Natural killer cell (primary cell): ENCODE measurements around the gene LIMK1. TPM values are rescaled to one million over a fixed set of nuclear protein-coding genes. Genes with fewer than 3 reads are reported as not detected.

ENCODE experiments used
- ATAC-seq, 3 donors: fragments of 150-1000 bp in 2 of 3; fragments of 200-7000 bp in 1 of 3; cut with Tn5 transposase; 1 replicate in 1 of 3; 2 replicates in 2 of 3; pipeline ENCODE4 v1.10.0; 2021; ENCODE audit warnings: mild to moderate bottlenecking in 2 of 3, moderate library complexity in 2 of 3
- DNase-seq, 2 donors: peaks; one replicate each; pipeline versions ENCODE4 v3.0.0 to v3.0.0-alpha.2; 2013 to 2021; ENCODE audit warnings: mixed read lengths in 1 of 2
- H3K27ac ChIP-seq: one replicate; pipeline ENCODE4 v1.5.1; 2013; ENCODE audit warnings: mild to moderate bottlenecking, low read length
- H3K27me3 ChIP-seq: one replicate; pipeline ENCODE4 v1.6.1; 2013; ENCODE audit warnings: low read length; ENCODE audit not compliant: control insufficient read depth, insufficient read depth
- H3K36me3 ChIP-seq: one replicate; pipeline ENCODE4 v1.6.1; 2013; ENCODE audit warnings: low read length; ENCODE audit not compliant: control insufficient read depth, insufficient read depth
- H3K4me1 ChIP-seq: one replicate; pipeline ENCODE4 v1.6.1; 2013; ENCODE audit warnings: low read length; ENCODE audit not compliant: control insufficient read depth, insufficient read depth
- H3K4me3 ChIP-seq: one replicate; pipeline ENCODE4 v1.5.1; 2013; ENCODE audit warnings: low read length
- H3K9me3 ChIP-seq: one replicate; pipeline ENCODE4 v1.6.1; 2013; ENCODE audit warnings: low read length; ENCODE audit not compliant: control insufficient read depth, insufficient read depth
- H3K27ac Mint-ChIP-seq, 2 donors: one replicate each; pipeline ENCODE4 v1.8.0; 2022; ENCODE audit warnings: mild to moderate bottlenecking in 2 of 2, mixed read lengths in 2 of 2, moderate library complexity in 1 of 2
- H3K27me3 Mint-ChIP-seq, 2 donors: one replicate each; pipeline ENCODE4 v1.8.0; 2022; ENCODE audit warnings: low read depth in 2 of 2, mixed read lengths in 2 of 2
- H3K36me3 Mint-ChIP-seq: one replicate; pipeline ENCODE4 v1.8.0; 2022; ENCODE audit warnings: mixed read lengths
- H3K4me1 Mint-ChIP-seq, 2 donors: one replicate each; pipeline ENCODE4 v1.8.0; 2022; ENCODE audit warnings: mixed read lengths in 2 of 2
- H3K4me3 Mint-ChIP-seq: one replicate; pipeline ENCODE4 v1.8.0; 2022; ENCODE audit warnings: mild to moderate bottlenecking, moderate library complexity, mixed read lengths
- H3K9me3 Mint-ChIP-seq, 2 donors: one replicate each; pipeline ENCODE4 v1.8.0; 2022; ENCODE audit warnings: mixed read lengths in 2 of 2
- CTCF ChIP-seq: fragments of 200-600 bp; IDR thresholded peaks from one replicate; pipeline ENCODE4 v1.8.0; 2022; ENCODE audit warnings: antibody characterized with exemption
- WGBS: methylation state at CpG from one replicate; pipeline ENCODE4 v1.1.7; 2013; ENCODE audit warnings: missing lambda C conversion rate; ENCODE audit not compliant: insufficient coverage; 5-methylcytosine and 5-hydroxymethylcytosine counted together
- intact Hi-C: fragments of 100-400 bp; cut with micrococcal nuclease; formaldehyde crosslinking; loops from one replicate; pipeline ENCODE4 v1.14.2; 2022
- total RNA-seq, 4 donors: library from RNA; stranded (reverse); fragments of 120-200 nt in 1 of 4; gene quantifications; one replicate each; pipeline versions ENCODE4 v1.2.3 to v1.2.4, GENCODE V29; 2013 to 2022

LIMK1 gene
- total RNA-seq, 3 donors from 2014 or later (not counting 1 experiment from before 2014, with no cell fraction given): 54.0 to 66.0 (median 55.0) TPM

GRCh38 chr7:74148491-74148890 is 64.9 kb downstream of the LIMK1 start:
- no peaks in the 10 kb centered on the region for H3K9me3 ChIP-seq
- Mint-ChIP-seq H3K27ac (no peak overlapping the region), H3K4me1 (no peaks in the 10 kb centered on the region), H3K36me3 (no peaks in the 10 kb centered on the region), H3K4me3 (no peak overlapping the region), H3K9me3 (no peaks in the 10 kb centered on the region), H3K27me3 (peaks cover 0 to 3% of the 10 kb centered on the region in 2 donors)
- intact Hi-C loops: no loop called here
- H3K27me3 ChIP-seq: no peaks in the 10 kb centered on the region
- H3K36me3 ChIP-seq: no peaks in the 10 kb centered on the region
- DNase-seq: no peak
- no peak overlapping the region for H3K27ac ChIP-seq
- ATAC-seq: no peak
- WGBS: 93% methylated on average over 1 of the region's 1 CpG
- no peaks in the 10 kb centered on the region for H3K4me1 ChIP-seq
- H3K4me3 ChIP-seq: no peak overlapping the region
- no peak for TF ChIP-seq CTCF

GRCh38 chr7:74149071-74149470 is 65.5 kb downstream of the LIMK1 start:
- intact Hi-C loops: no loop called here

GRCh38 chr7:74149603-74150002 is 66.0 kb downstream of the LIMK1 start:
- WGBS: 100% methylated on average over 1 of the region's 1 CpG
- Mint-ChIP-seq H3K9me3 (no peaks in the 10 kb centered on the region), H3K27ac (no peak overlapping the region), H3K27me3 (peaks cover 0 to 3% of the 10 kb centered on the region in 2 donors), H3K4me3 (no peak overlapping the region), H3K36me3 (no peaks in the 10 kb centered on the region), H3K4me1 (no peaks in the 10 kb centered on the region)
- no peak for TF ChIP-seq CTCF
- intact Hi-C loops: no loop called here
- no peaks in the 10 kb centered on the region for H3K36me3 ChIP-seq
- H3K4me3 ChIP-seq: no peak overlapping the region
- H3K4me1 ChIP-seq: no peaks in the 10 kb centered on the region
- H3K27ac ChIP-seq: no peak overlapping the region
- no peaks in the 10 kb centered on the region for H3K9me3 ChIP-seq
- DNase-seq (no peak), ATAC-seq (no peak)
- no peaks in the 10 kb centered on the region for H3K27me3 ChIP-seq

More at GRCh38 chr7:74149071-74149470, 65.5 kb downstream of the LIMK1 start:
- no peak for ATAC-seq
- Histone ChIP-seq H3K4me3 (no peak overlapping the region), H3K4me1 (no peaks in the 10 kb centered on the region), H3K36me3 (no peaks in the 10 kb centered on the region), H3K27ac (no peak overlapping the region), H3K27me3 (no peaks in the 10 kb centered on the region), H3K9me3 (no peaks in the 10 kb centered on the region)
- 96% methylated on average over 5 of the region's 5 CpGs for WGBS
- no peak for TF ChIP-seq CTCF
- Mint-ChIP-seq H3K4me3 (no peak overlapping the region), H3K4me1 (no peaks in the 10 kb centered on the region), H3K27ac (no peak overlapping the region), H3K9me3 (no peaks in the 10 kb centered on the region), H3K36me3 (no peaks in the 10 kb centered on the region), H3K27me3 (peaks cover 0 to 3% of the 10 kb centered on the region in 2 donors)
- DNase-seq: no peak

- H3K27me3 ChIP-seq: no peaks in the 10 kb centered on the region
Observed at GRCh38 chr7:74153736-74154135, 70.1 kb downstream of the LIMK1 start.

More at GRCh38 chr7:74153736-74154135, 70.1 kb downstream of the LIMK1 start:
- H3K4me3 Mint-ChIP-seq: no peak overlapping the region
- no peaks in the 10 kb centered on the region for H3K27me3 Mint-ChIP-seq
- intact Hi-C loops: no loop called here
- H3K4me1 Mint-ChIP-seq: no peaks in the 10 kb centered on the region
- ATAC-seq (no peak), DNase-seq (no peak)
- Histone ChIP-seq H3K4me1 (no peaks in the 10 kb centered on the region), H3K27ac (no peak overlapping the region), H3K36me3 (no peaks in the 10 kb centered on the region), H3K4me3 (no peak overlapping the region), H3K9me3 (no peaks in the 10 kb centered on the region)
- H3K27ac Mint-ChIP-seq: no peak overlapping the region
- no peaks in the 10 kb centered on the region for H3K36me3 Mint-ChIP-seq
- no peak for TF ChIP-seq CTCF
- WGBS: 89% methylated on average over 9 of the region's 9 CpGs
- no peaks in the 10 kb centered on the region for H3K9me3 Mint-ChIP-seq
